ENCODE results near the gene KCTD21.

The KCTD21 gene

DNA sequence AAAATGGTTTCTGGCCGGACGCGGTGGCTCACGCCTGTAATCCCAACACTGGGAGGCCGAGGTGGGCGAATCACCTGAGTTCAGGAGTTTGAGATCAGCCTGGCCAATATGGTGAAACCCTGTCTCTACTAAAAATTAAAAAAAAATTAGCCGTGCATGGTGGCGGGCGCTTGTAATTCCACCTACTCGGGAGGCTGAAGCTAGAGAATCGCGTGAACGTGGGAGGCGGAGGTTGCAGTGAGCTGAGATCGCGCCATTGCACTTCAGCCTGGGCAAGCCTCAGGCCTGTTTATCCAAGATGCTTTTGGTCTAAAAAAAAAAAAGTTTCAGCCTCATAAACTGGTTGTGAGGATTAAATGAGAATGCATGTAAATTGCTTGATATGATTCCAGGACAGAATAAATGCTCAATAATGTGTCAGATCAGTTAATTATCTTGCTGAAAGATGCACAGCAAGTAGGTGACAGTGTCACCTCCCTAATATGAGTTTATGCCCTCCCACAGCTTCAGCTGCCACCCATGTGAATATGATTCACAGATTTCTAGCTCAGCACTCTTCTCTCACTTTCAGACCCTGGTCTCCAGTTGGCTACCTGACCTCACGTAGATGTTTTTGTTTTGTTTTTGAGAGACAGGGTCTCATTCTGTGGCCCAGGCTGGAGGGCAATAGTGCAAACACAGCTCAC is 47.9 kb downstream of the KCTD21 start:
- no peak overlapping the region for H2AFZ ChIP-seq (ENCODE audit: low read length)
- H4K20me1 ChIP-seq (ENCODE audit: insufficient read depth, low read length), result no peaks in the 10 kb centered on the region
- H3K9me3 ChIP-seq (replicated peaks; ENCODE audit: insufficient read depth, low read length), result no peaks in the 10 kb centered on the region
- no peak overlapping the region for H3K27ac ChIP-seq (ENCODE audit: low read length)
- no peaks in the 10 kb centered on the region for H3K27me3 ChIP-seq (replicated peaks; ENCODE audit: insufficient read depth, low read length)
- H3K79me2 ChIP-seq (ENCODE audit: low read length), result peaks cover 28% of the 10 kb centered on the region
- H3K4me1 ChIP-seq (ENCODE audit: low read length), result peaks cover 27% of the 10 kb centered on the region
- no peaks in the 10 kb centered on the region for H3K9me2 ChIP-seq (replicated peaks; ENCODE audit: insufficient read depth, low read length)
- TF ChIP-seq CTCF (IDR thresholded peaks at IDR 0.05; ENCODE audit: low read length) (no peak), EZH2phosphoT487 (IDR thresholded peaks at IDR 0.05; ENCODE audit: low read length) (no peak), EZH2 (optimal IDR thresholded peaks at IDR 0.05; ENCODE audit: low read depth, low read length) (no peak)
- no peak overlapping the region for H3K9ac ChIP-seq (ENCODE audit: low read length)
- peak; percentile 12 for DNase-seq
- H3K4me3 ChIP-seq (ENCODE audit: low read length), result no peak overlapping the region
- peak overlapping the region; percentile 85; the same call in 1 of the 2 replicates for H3K4me2 ChIP-seq (ENCODE audit: low read depth, low read length)
- peaks cover 16% of the 10 kb centered on the region for H3F3A ChIP-seq (ENCODE audit: insufficient read depth, low read length)
- no peaks in the 10 kb centered on the region for H3K36me3 ChIP-seq (replicated peaks; ENCODE audit: insufficient read depth, low read length)

- Histone ChIP-seq H3K27me3 (replicated peaks; ENCODE audit: insufficient read depth, low read length) (no peaks in the 10 kb centered on the region), H3K9me2 (replicated peaks; ENCODE audit: insufficient read depth, low read length) (no peaks in the 10 kb centered on the region), H3F3A (ENCODE audit: insufficient read depth, low read length) (peaks cover 16% of the 10 kb centered on the region), H3K4me1 (ENCODE audit: low read length) (peaks cover 27% of the 10 kb centered on the region), H3K4me3 (ENCODE audit: low read length) (peak within 1 kb of the TSS; percentile 83), H3K36me3 (replicated peaks; ENCODE audit: insufficient read depth, low read length) (no peaks in the 10 kb centered on the region), H4K20me1 (ENCODE audit: insufficient read depth, low read length) (no peaks in the 10 kb centered on the region), H2AFZ (ENCODE audit: low read length) (peak within 1 kb of the TSS; percentile 77), H3K4me2 (ENCODE audit: low read depth, low read length) (peak within 1 kb of the TSS; percentile 85), H3K9ac (ENCODE audit: low read length) (peak within 1 kb of the TSS; percentile 86), H3K9me3 (replicated peaks; ENCODE audit: insufficient read depth, low read length) (no peaks in the 10 kb centered on the region), H3K79me2 (ENCODE audit: low read length) (peaks cover 28% of the 10 kb centered on the region), H3K27ac (ENCODE audit: low read length) (peak within 1 kb of the TSS; percentile 60)
- peak; percentile 98 for DNase-seq
- TF ChIP-seq EZH2phosphoT487 (IDR thresholded peaks at IDR 0.05; ENCODE audit: low read length), result no peak
- TF ChIP-seq EZH2 (optimal IDR thresholded peaks at IDR 0.05; ENCODE audit: low read depth, low read length), result no peak
- no peak for TF ChIP-seq CTCF (IDR thresholded peaks at IDR 0.05; ENCODE audit: low read length)
Observed at GRCh38 chr11:78139422-78140391, 48.7 kb downstream of the KCTD21 start, which contains the start of gene ALG8. TSS of gene ALG8 (minus strand) at chr11:78139626. CDS start at chr11:78139588, 38 bp downstream.

DNA sequence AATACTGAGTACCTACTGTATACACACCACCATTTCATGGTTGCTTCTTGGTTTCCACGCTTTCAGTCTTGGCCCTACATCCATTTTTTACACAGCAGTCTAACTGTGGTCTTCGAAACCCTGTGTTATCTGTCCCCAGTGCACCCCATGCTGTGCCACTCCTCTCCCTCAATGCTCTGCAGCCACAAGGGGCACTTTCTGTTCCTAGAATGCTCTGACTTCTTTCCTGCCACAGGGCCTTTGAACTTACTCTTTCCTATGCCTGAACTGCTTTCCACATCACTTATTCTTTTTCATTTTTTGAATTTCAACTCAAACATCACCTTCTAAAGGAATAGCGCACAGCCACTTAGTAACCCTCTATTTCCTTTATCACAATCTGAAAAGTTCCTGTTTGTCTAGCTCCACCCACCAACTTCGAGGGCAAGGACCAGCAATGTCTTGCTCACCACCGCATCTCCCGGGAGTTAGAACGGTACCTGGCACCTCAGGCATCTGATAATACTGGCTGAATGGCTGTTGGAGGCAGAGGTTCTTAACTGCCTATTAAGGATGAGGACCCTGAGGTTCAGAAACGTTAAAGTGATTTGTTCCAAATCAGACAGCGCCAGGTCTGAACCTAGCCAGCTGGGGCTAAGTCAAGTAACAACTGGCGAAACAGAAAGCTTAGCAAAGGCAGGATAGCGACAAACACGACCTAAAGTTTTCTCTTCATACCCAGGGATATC is 49.6 kb downstream of the KCTD21 start:
- TF ChIP-seq CTCF (IDR thresholded peaks at IDR 0.05; ENCODE audit: low read length), result peak; percentile 25
- TF ChIP-seq EZH2 (optimal IDR thresholded peaks at IDR 0.05; ENCODE audit: low read depth, low read length), result no peak
- TF ChIP-seq EZH2phosphoT487 (IDR thresholded peaks at IDR 0.05; ENCODE audit: low read length), result no peak
- Histone ChIP-seq H3F3A (ENCODE audit: insufficient read depth, low read length) (peaks cover 16% of the 10 kb centered on the region), H3K4me2 (ENCODE audit: low read depth, low read length) (peak overlapping the region; percentile 85), H4K20me1 (ENCODE audit: insufficient read depth, low read length) (no peaks in the 10 kb centered on the region), H3K9me2 (replicated peaks; ENCODE audit: insufficient read depth, low read length) (no peaks in the 10 kb centered on the region), H3K27ac (ENCODE audit: low read length) (peak overlapping the region; percentile 60), H3K4me3 (ENCODE audit: low read length) (peak overlapping the region; percentile 83), H2AFZ (ENCODE audit: low read length) (peak overlapping the region; percentile 77), H3K4me1 (ENCODE audit: low read length) (peaks cover 24% of the 10 kb centered on the region), H3K9ac (ENCODE audit: low read length) (peak overlapping the region; percentile 86), H3K27me3 (replicated peaks; ENCODE audit: insufficient read depth, low read length) (no peaks in the 10 kb centered on the region), H3K79me2 (ENCODE audit: low read length) (peaks cover 28% of the 10 kb centered on the region), H3K36me3 (replicated peaks; ENCODE audit: insufficient read depth, low read length) (no peaks in the 10 kb centered on the region), H3K9me3 (replicated peaks; ENCODE audit: insufficient read depth, low read length) (no peaks in the 10 kb centered on the region)
- peak; percentile 45 for DNase-seq
